Activated gamma-delta T cell treated with anti-CD3 and anti-CD28 coated beads, Interleukin-2, amount 50 U/mL, for 16 hours (primary cell): ENCODE data around the gene GANAB.
A peak's percentile ranks its signal among the peaks of the same experiment; 100 is the strongest.
"Not testable (repeated sequence)": the region's sequence is repeated elsewhere in the genome, so short reads cannot be mapped to it uniquely, and the experiment has no call there.

Source experiments
- DNase-seq: peaks from one replicate; pipeline ENCODE4 v3.0.0-alpha.2; 2020; ENCODE audit warnings: low read depth

The GANAB gene

GRCh38 chr11:62621027-62621566 lies 25.3 kb downstream of the GANAB start:
- no peak for DNase-seq

- not testable (repeated sequence) for DNase-seq
These were observed 29.5 kb downstream of the GANAB start for GRCh38 chr11:62616957-62617356.

GRCh38 chr11:62615521-62615920 lies 30.9 kb downstream of the GANAB start:
- DNase-seq: no peak

- DNase-seq: no peak
These were observed 32.1 kb downstream of the GANAB start for GRCh38 chr11:62614275-62614674.

- no peak for DNase-seq
These were observed 33.1 kb downstream of the GANAB start for GRCh38 chr11:62613291-62613778.

- peak; percentile 83 for DNase-seq
These were observed 33.8 kb downstream of the GANAB start, which contains the start of the genes EML3 and ROM1 for GRCh38 chr11:62612366-62613290. TSS of gene EML3 (minus strand) at chr11:62612775. CDS start at chr11:62612457, 318 bp downstream. TSS of gene ROM1 (plus strand) at chr11:62613257. CDS start at chr11:62613282, 25 bp downstream.

GRCh38 chr11:62611705-62612365 lies 34.6 kb downstream of the GANAB start:
- DNase-seq: no peak

- no peak for DNase-seq
These were observed 35.4 kb downstream of the GANAB start for GRCh38 chr11:62610814-62611704.

- no peak for DNase-seq
These were observed 36.0 kb downstream of the GANAB start for GRCh38 chr11:62610403-62610802.

GRCh38 chr11:62608776-62609175 lies 37.6 kb downstream of the GANAB start:
- no peak for DNase-seq

GRCh38 chr11:62607714-62608113 lies 38.7 kb downstream of the GANAB start:
- DNase-seq: no peak

- DNase-seq: no peak
These were observed 40.5 kb downstream of the GANAB start for GRCh38 chr11:62605902-62606301.

GRCh38 chr11:62605467-62605866 lies 40.9 kb downstream of the GANAB start:
- DNase-seq: no peak

- DNase-seq: no peak
These were observed 41.8 kb downstream of the GANAB start for GRCh38 chr11:62604460-62605120.

- DNase-seq: no peak
These were observed 42.6 kb downstream of the GANAB start for GRCh38 chr11:62603776-62604299.

- DNase-seq: no peak
These were observed 43.4 kb downstream of the GANAB start for GRCh38 chr11:62603072-62603408.

GRCh38 chr11:62602141-62603071 lies 44.0 kb downstream of the GANAB start:
- no peak for DNase-seq

GRCh38 chr11:62601372-62602140 lies 44.9 kb downstream of the GANAB start, which contains the start of gene MTA2:
TSS of gene MTA2 (minus strand) at chr11:62601865. CDS start at chr11:62601450, 415 bp downstream.
- DNase-seq: peak; percentile 99

GRCh38 chr11:62601122-62601371 lies 45.4 kb downstream of the GANAB start:
- DNase-seq: peak; percentile 24
